ENCODE data around the gene OR6B2.
"Not testable (repeated sequence)": the region's sequence is repeated elsewhere in the genome, so short reads cannot be mapped to it uniquely, and the experiment has no call there.

The OR6B2 gene

GRCh38 chr2:240053173-240054155, 23.2 kb upstream of the OR6B2 start, which contains the start of gene OR6B3:
OR6B3 (minus strand) TSS chr2:240053521.
- no peak for TF ChIP-seq CTCF (IDR thresholded peaks at IDR 0.05; ENCODE audit: insufficient read depth, low read length, missing control alignments)
- DNase-seq (ENCODE audit: low read depth, low spot score): no peak
- H3K4me3 ChIP-seq (ENCODE audit: low read depth, low read length): no peak within 1 kb of the TSS
- ChIA-PET CTCF (interaction anchor here (1.1 kb wide), 1 partner anchor 90 kb away, joined by 4 read pairs; no protein-coding TSS in a partner anchor), POLR2A (no interaction called here)

GRCh38 chr2:240052524-240052923, 22.3 kb upstream of the OR6B2 start:
- ChIA-PET POLR2A (no interaction called here), CTCF (interaction anchor here (2.9 kb wide), 1 partner anchor 8 kb away, joined by 19 read pairs; no protein-coding TSS in a partner anchor)
- no peak for DNase-seq (ENCODE audit: low read depth, low spot score)
- H3K4me3 ChIP-seq (ENCODE audit: low read depth, low read length): no peak overlapping the region
- TF ChIP-seq CTCF (IDR thresholded peaks at IDR 0.05; ENCODE audit: insufficient read depth, low read length, missing control alignments): no peak

- no peak for DNase-seq (ENCODE audit: low read depth, low spot score)
- TF ChIP-seq CTCF (IDR thresholded peaks at IDR 0.05; ENCODE audit: insufficient read depth, low read length, missing control alignments): no peak
Measured at GRCh38 chr2:240051697-240052096, 21.5 kb upstream of the OR6B2 start.

GRCh38 chr2:240050278-240050677, 20.0 kb upstream of the OR6B2 start:
- DNase-seq (ENCODE audit: low read depth, low spot score): no peak
- ChIA-PET POLR2A (no interaction called here), CTCF (interaction anchor here (2.9 kb wide), 1 partner anchor 11 kb away, joined by 19 read pairs; no protein-coding TSS in a partner anchor)
- H3K4me3 ChIP-seq (ENCODE audit: low read depth, low read length): no peak overlapping the region
- TF ChIP-seq CTCF (IDR thresholded peaks at IDR 0.05; ENCODE audit: insufficient read depth, low read length, missing control alignments): no peak

More at GRCh38 chr2:240051697-240052096, 21.5 kb upstream of the OR6B2 start:
- no peak overlapping the region for H3K4me3 ChIP-seq (ENCODE audit: low read depth, low read length)
- CTCF ChIA-PET: interaction anchor here (1.0 to 2.9 kb wide), 4 partner anchors 8 to 445 kb away, joined by 3 to 19 read pairs (median 4); no protein-coding TSS in a partner anchor
- POLR2A ChIA-PET: no interaction called here

GRCh38 chr2:240048237-240048636, 18.0 kb upstream of the OR6B2 start:
- ChIA-PET CTCF (interaction anchor here (1.3 to 1.9 kb wide), 3 partner anchors 11 to 58 kb away, joined by 4 to 6 read pairs (median 6); no protein-coding TSS in a partner anchor), POLR2A (no interaction called here)
- DNase-seq (ENCODE audit: low read depth, low spot score): no peak
- TF ChIP-seq CTCF (IDR thresholded peaks at IDR 0.05; ENCODE audit: insufficient read depth, low read length, missing control alignments): no peak
- no peak overlapping the region for H3K4me3 ChIP-seq (ENCODE audit: low read depth, low read length)

- CTCF ChIA-PET: interaction anchor here (1.0 to 1.1 kb wide), 2 partner anchors 16 to 24 kb away, joined by 3 read pairs; no protein-coding TSS in a partner anchor
- DNase-seq (ENCODE audit: low read depth, low spot score): no peak
- no peak overlapping the region for H3K4me3 ChIP-seq (ENCODE audit: low read depth, low read length)
- POLR2A ChIA-PET: no interaction called here
- TF ChIP-seq CTCF (IDR thresholded peaks at IDR 0.05; ENCODE audit: insufficient read depth, low read length, missing control alignments): no peak
Measured at GRCh38 chr2:240045098-240045497, 14.9 kb upstream of the OR6B2 start.

- POLR2A ChIA-PET; CTCF ChIA-PET; H3K4me3 ChIP-seq (ENCODE audit: low read depth, low read length); DNase-seq (ENCODE audit: low read depth, low spot score): not testable (repeated sequence)
Measured at GRCh38 chr2:240044096-240044495, 13.9 kb upstream of the OR6B2 start.
